ENCODE results near the gene ASTE1.

- no peak for TF ChIP-seq EZH2phosphoT487 (IDR thresholded peaks at IDR 0.05; ENCODE audit: borderline replicate concordance, low read length)
- TF ChIP-seq CTCF (conservative IDR thresholded peaks at IDR 0.05; ENCODE audit: low read depth, low read length): no peak
These were observed 41.4 kb upstream of the ASTE1 start for GRCh38 chr3:131067983-131068382.

Measured in PC-3 (cell line).